T-cell (primary cell): ENCODE measurements around the gene ZFPL1. TPM values are rescaled to one million over a fixed set of nuclear protein-coding genes. Genes with fewer than 3 reads are reported as not detected.

Source experiments
- ATAC-seq, 4 experiments: fragments of 200-7000 bp in 3 of 4; fragments of 150-1000 bp in 1 of 4; cut with Tn5 transposase; replicated peaks in 1 of 4; 1 replicate in 3 of 4; 2 replicates in 1 of 4; pipeline ENCODE4 v1.10.0; 2021; ENCODE audit warnings: moderate library complexity in 3 of 4, mild to moderate bottlenecking in 2 of 4, moderate number of reproducible peaks in 1 of 4
- CTCF ChIA-PET, 2 donors: fragments of 300-600 bp; sonication (Branson Sonifier 250); formaldehyde crosslinking; loops; one replicate each; lab custom pipeline; 2022; ENCODE audit warnings: antibody characterized with exemption in 2 of 2; lab: Charles Lee
- POLR2A ChIA-PET, 2 donors: fragments of 300-600 bp; sonication (Branson Sonifier 250); formaldehyde crosslinking; loops; one replicate each; lab custom pipeline; 2022; ENCODE audit warnings: antibody characterized with exemption in 2 of 2; lab: Charles Lee
- DNase-seq, 35 experiments: peaks; one replicate each; pipeline versions ENCODE4 v3.0.0 to v3.0.0-alpha.2; 2013 to 2023
- H3K27ac ChIP-seq: one replicate; pipeline ENCODE4 v1.5.1; 2013; ENCODE audit warnings: low read length
- H3K27me3 ChIP-seq, 2 experiments: replicated peaks in 1 of 2; 1 replicate in 1 of 2; 2 replicates in 1 of 2; pipeline versions ENCODE4 v1.6.1 to v1.7.0; 2013; ENCODE audit warnings: low read length in 1 of 2, mixed read lengths in 1 of 2; ENCODE audit not compliant: control insufficient read depth in 2 of 2, insufficient read depth in 2 of 2; ENCODE audit errors: extremely low read depth in 1 of 2
- H3K36me3 ChIP-seq, 2 donors: 1 replicate in 1 of 2; 2 replicates in 1 of 2; pipeline versions ENCODE4 v1.6.1 to v1.7.0; 2013; ENCODE audit warnings: low read length in 1 of 2; ENCODE audit not compliant: control insufficient read depth in 2 of 2, insufficient read depth in 1 of 2; ENCODE audit errors: extremely low read depth in 1 of 2
- H3K4me1 ChIP-seq, 2 experiments: 1 replicate in 1 of 2; 2 replicates in 1 of 2; pipeline versions ENCODE4 v1.6.1 to v1.7.0; 2013; ENCODE audit warnings: low read length in 2 of 2, mixed read lengths in 1 of 2; ENCODE audit not compliant: insufficient read depth in 2 of 2, control insufficient read depth in 1 of 2; ENCODE audit errors: extremely low read depth in 1 of 2
- H3K4me3 ChIP-seq, 2 donors: 1 replicate in 1 of 2; 2 replicates in 1 of 2; pipeline versions ENCODE4 v1.5.1 to v1.7.0; 2013; ENCODE audit warnings: mild to moderate bottlenecking in 2 of 2, low read length in 1 of 2, moderate library complexity in 1 of 2; ENCODE audit not compliant: control insufficient read depth in 1 of 2; ENCODE audit errors: extremely low read depth in 1 of 2
- H3K9me3 ChIP-seq: 2 replicates; pipeline ENCODE4 v1.7.0; 2013
- H3K27ac Mint-ChIP-seq, 2 donors: one replicate each; pipeline ENCODE4 v1.8.0; 2020 to 2021; ENCODE audit warnings: mild to moderate bottlenecking in 2 of 2, mixed read lengths in 2 of 2
- H3K27me3 Mint-ChIP-seq, 2 donors: one replicate each; pipeline ENCODE4 v1.8.0; 2021 to 2022; ENCODE audit warnings: mixed read lengths in 2 of 2
- H3K36me3 Mint-ChIP-seq: one replicate; pipeline ENCODE4 v1.8.0; 2021; ENCODE audit warnings: mixed read lengths
- H3K4me1 Mint-ChIP-seq, 3 donors: one replicate each; pipeline ENCODE4 v1.8.0; 2020 to 2022; ENCODE audit warnings: mixed read lengths in 3 of 3, mild to moderate bottlenecking in 1 of 3
- H3K4me3 Mint-ChIP-seq, 3 donors: one replicate each; pipeline ENCODE4 v1.8.0; 2020 to 2022; ENCODE audit warnings: mild to moderate bottlenecking in 3 of 3, mixed read lengths in 3 of 3, moderate library complexity in 3 of 3
- H3K9me3 Mint-ChIP-seq, 3 donors: one replicate each; pipeline ENCODE4 v1.8.0; 2020 to 2022; ENCODE audit warnings: mixed read lengths in 3 of 3
- WGBS: methylation state at CpG from one replicate; pipeline ENCODE4 v1.1.5; 2013; ENCODE audit warnings: missing lambda C conversion rate; ENCODE audit not compliant: insufficient coverage; 5-methylcytosine and 5-hydroxymethylcytosine counted together
- total RNA-seq, 35 experiments: library from RNA in 6 of 35; stranded (reverse) in 6 of 35; fragments of 120-200 nt in 1 of 35; gene quantifications; one replicate each; pipeline versions ENCODE4 v1.2.1 to v1.2.4 and lab custom pipeline; 2013 to 2026

ZFPL1 gene
- total RNA-seq, 5 donors from 2014 or later (not counting 1 experiment from before 2014, with no cell fraction given), result 36.5 to 51.8 (median 43.7) TPM

DNA sequence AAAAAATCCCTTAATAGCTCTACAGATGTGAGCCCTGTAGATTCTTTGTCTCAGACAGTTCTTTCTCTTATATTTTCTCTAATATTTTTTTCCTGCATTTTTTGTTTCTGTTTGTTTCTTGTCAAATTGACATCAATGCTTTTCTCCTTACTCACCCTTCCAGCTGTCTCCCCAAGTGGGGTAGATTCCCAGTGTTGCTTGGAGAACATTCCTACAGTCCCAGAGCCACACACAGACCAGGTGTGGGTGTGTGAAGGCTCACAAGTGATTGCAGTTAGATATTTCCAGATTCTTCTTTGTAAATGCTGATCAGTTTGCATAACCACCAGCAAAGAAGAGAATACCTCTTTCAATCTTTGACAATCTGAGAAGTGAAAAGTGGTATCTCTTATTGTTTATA, 19.5 kb downstream of the ZFPL1 start:
- ChIA-PET POLR2A (no interaction called here), CTCF (interaction anchor here in 1 of 2 donors (1.2 kb wide), 1 partner anchor 226 kb away, joined by 3 read pairs; no protein-coding TSS in a partner anchor)
- ATAC-seq, result no peak
- Mint-ChIP-seq H3K36me3 (peaks cover 32% of the 10 kb centered on the region), H3K4me1 (peaks cover 17 to 28% (median 23%) of the 10 kb centered on the region in 3 donors), H3K27me3 (no peaks in the 10 kb centered on the region), H3K9me3 (no peaks in the 10 kb centered on the region), H3K27ac (peak overlapping the region in 1 of 2 donors; percentile 8), H3K4me3 (no peak overlapping the region)
- Histone ChIP-seq H3K9me3 (no peaks in the 10 kb centered on the region), H3K4me1 (peaks cover 0 to 2% of the 10 kb centered on the region in 2 experiments), H3K27me3 (no peaks in the 10 kb centered on the region), H3K36me3 (peaks cover 11 to 41% of the 10 kb centered on the region in 2 donors), H3K27ac (no peak overlapping the region), H3K4me3 (no peak overlapping the region)
- no peak for DNase-seq

GRCh38 chr11:65104628-65105027, 20.6 kb downstream of the ZFPL1 start:
- WGBS, result 80% methylated on average over 1 of the region's 4 CpGs
- H3K36me3 ChIP-seq, result peaks cover 14 to 43% of the 10 kb centered on the region in 2 donors
- Mint-ChIP-seq H3K36me3 (peaks cover 27% of the 10 kb centered on the region), H3K27ac (peak overlapping the region in 1 of 2 donors; percentile 11), H3K9me3 (no peaks in the 10 kb centered on the region), H3K4me3 (no peak overlapping the region), H3K4me1 (peaks cover 12 to 23% (median 15%) of the 10 kb centered on the region in 3 donors), H3K27me3 (no peaks in the 10 kb centered on the region)
- ATAC-seq (no peak), DNase-seq (no peak)
- peaks cover 0 to 2% of the 10 kb centered on the region in 2 experiments for H3K4me1 ChIP-seq
- H3K9me3 ChIP-seq, result no peaks in the 10 kb centered on the region
- H3K27ac ChIP-seq, result no peak overlapping the region
- H3K4me3 ChIP-seq, result no peak overlapping the region
- no peaks in the 10 kb centered on the region for H3K27me3 ChIP-seq
- POLR2A ChIA-PET, result interaction anchor here in 1 of 2 donors (0.5 kb wide), 1 partner anchor 333 kb away, joined by 3 read pairs; no protein-coding TSS in a partner anchor
- CTCF ChIA-PET, result no interaction called here

- H3K27me3 Mint-ChIP-seq, result no peaks in the 10 kb centered on the region
- H3K4me3 ChIP-seq, result no peak overlapping the region
- DNase-seq (no peak), ATAC-seq (no peak)
- H3K4me1 Mint-ChIP-seq, result peaks cover 34 to 44% (median 37%) of the 10 kb centered on the region in 3 donors
- H3K9me3 Mint-ChIP-seq, result no peaks in the 10 kb centered on the region
- no peaks in the 10 kb centered on the region for H3K27me3 ChIP-seq
- H3K4me1 ChIP-seq, result peaks cover 2 to 27% of the 10 kb centered on the region in 2 experiments
- no peak overlapping the region for H3K27ac Mint-ChIP-seq
- H3K9me3 ChIP-seq, result no peaks in the 10 kb centered on the region
- CTCF ChIA-PET, result no interaction called here
- no peak overlapping the region for H3K27ac ChIP-seq
- peaks cover 23% of the 10 kb centered on the region for H3K36me3 Mint-ChIP-seq
- H3K4me3 Mint-ChIP-seq, result no peak overlapping the region
- POLR2A ChIA-PET, result interaction anchor here in 1 of 2 donors (0.6 kb wide), 1 partner anchor 250 kb away, joined by 3 read pairs; no protein-coding TSS in a partner anchor
- peaks cover 14 to 45% of the 10 kb centered on the region in 2 donors for H3K36me3 ChIP-seq
- WGBS, result 83% methylated on average over 1 of the region's 15 CpGs
These were observed 23.1 kb downstream of the ZFPL1 start for GRCh38 chr11:65107078-65107477.

- 96% methylated on average over 52 of the region's 52 CpGs for WGBS
- Histone ChIP-seq H3K4me1 (peaks cover 3 to 33% of the 10 kb centered on the region in 2 experiments), H3K27me3 (no peaks in the 10 kb centered on the region), H3K4me3 (no peak overlapping the region), H3K27ac (no peak overlapping the region), H3K36me3 (peaks cover 14 to 45% of the 10 kb centered on the region in 2 donors), H3K9me3 (no peaks in the 10 kb centered on the region)
- CTCF ChIA-PET, result interaction anchor here in 1 of 2 donors (0.5 kb wide), 1 partner anchor 74 kb away, joined by 6 read pairs; the partner anchor contains the start of gene CAPN1
- no peaks in the 10 kb centered on the region for H3K27me3 Mint-ChIP-seq
- H3K4me1 Mint-ChIP-seq, result peaks cover 34 to 42% (median 39%) of the 10 kb centered on the region in 3 donors
- H3K36me3 Mint-ChIP-seq, result peaks cover 23% of the 10 kb centered on the region
- no peak overlapping the region for H3K4me3 Mint-ChIP-seq
- no peaks in the 10 kb centered on the region for H3K9me3 Mint-ChIP-seq
- no peak for DNase-seq
- ATAC-seq, result no peak
- H3K27ac Mint-ChIP-seq, result no peak overlapping the region
- POLR2A ChIA-PET, result interaction anchor here in 1 of 2 donors (0.6 kb wide), 1 partner anchor 251 kb away, joined by 3 read pairs; no protein-coding TSS in a partner anchor
These were observed 23.9 kb downstream of the ZFPL1 start for GRCh38 chr11:65107751-65108468.

DNA sequence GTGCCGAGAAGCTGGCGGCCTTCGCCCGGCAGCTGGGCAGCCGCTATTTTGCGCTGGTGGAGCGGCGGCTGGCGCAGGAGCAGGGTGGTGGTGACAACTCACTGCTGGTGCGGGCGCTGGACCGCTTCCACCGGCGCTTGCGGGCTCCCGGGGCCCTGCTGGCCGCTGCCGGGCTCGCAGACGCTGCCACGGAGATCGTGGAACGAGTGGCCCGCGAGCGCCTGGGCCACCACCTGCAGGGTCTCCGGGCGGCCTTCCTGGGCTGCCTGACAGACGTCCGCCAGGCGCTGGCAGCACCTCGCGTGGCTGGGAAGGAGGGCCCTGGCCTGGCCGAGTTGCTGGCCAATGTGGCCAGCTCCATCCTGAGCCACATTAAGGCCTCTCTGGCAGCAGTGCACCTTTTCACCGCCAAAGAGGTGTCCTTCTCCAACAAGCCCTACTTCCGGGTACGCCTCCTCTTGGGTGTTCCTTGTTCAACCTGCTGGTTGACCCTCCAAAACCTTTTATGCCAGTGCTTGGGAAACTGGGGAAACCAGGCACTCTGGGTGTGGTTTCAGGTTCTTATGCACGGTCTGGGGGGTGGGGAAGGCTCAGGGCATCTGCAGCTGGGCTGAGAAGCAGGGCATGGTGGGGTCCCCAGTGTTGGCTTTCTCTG, 24.6 kb downstream of the ZFPL1 start:
- Mint-ChIP-seq H3K4me3 (no peak overlapping the region), H3K36me3 (peaks cover 23% of the 10 kb centered on the region), H3K9me3 (no peaks in the 10 kb centered on the region), H3K4me1 (peaks cover 37 to 45% (median 42%) of the 10 kb centered on the region in 3 donors), H3K27me3 (no peaks in the 10 kb centered on the region), H3K27ac (no peak overlapping the region)
- ChIA-PET CTCF (interaction anchor here in 1 of 2 donors (0.5 kb wide), 1 partner anchor 73 kb away, joined by 6 read pairs; the partner anchor contains the start of gene CAPN1), POLR2A (interaction anchor here in 1 of 2 donors (0.5 kb wide), 1 partner anchor 1160 kb away, joined by 3 read pairs; no protein-coding TSS in a partner anchor)
- WGBS, result 94% methylated on average over 38 of the region's 38 CpGs
- Histone ChIP-seq H3K4me3 (no peak overlapping the region), H3K27ac (no peak overlapping the region), H3K27me3 (no peaks in the 10 kb centered on the region), H3K36me3 (peaks cover 14 to 41% of the 10 kb centered on the region in 2 donors), H3K4me1 (peaks cover 8 to 40% of the 10 kb centered on the region in 2 experiments), H3K9me3 (no peaks in the 10 kb centered on the region)
- no peak for ATAC-seq
- DNase-seq, result no peak
